Lung (tissue), 12 donors: ENCODE measurements around the gene BAHD1. TPM values are rescaled to one million over a fixed set of nuclear protein-coding genes. Genes with fewer than 3 reads are reported as not detected.
"Not testable (repeated sequence)": the region's sequence is repeated elsewhere in the genome, so short reads cannot be mapped to it uniquely, and the experiment has no call there.

ENCODE experiments used
- ATAC-seq: fragments of 200-7000 bp; cut with Tn5 transposase; one replicate; pipeline ENCODE4 v1.9.1; 2020; ENCODE audit warnings: moderate number of reproducible peaks; ENCODE audit not compliant: insufficient read depth, low FRiP score
- DNase-seq, 3 donors: peaks; one replicate each; pipeline ENCODE4 v3.0.0-alpha.2; 2013 to 2017
- H3K27ac ChIP-seq, 2 donors: one replicate each; pipeline ENCODE4 v1.5.1; 2013; ENCODE audit warnings: mild to moderate bottlenecking in 2 of 2, moderate library complexity in 2 of 2, control low read depth in 1 of 2, inconsistent platforms in 1 of 2, low read depth in 1 of 2, low read length in 1 of 2
- H3K27me3 ChIP-seq, 3 donors: one replicate each; pipeline ENCODE4 v1.5.1; 2013; ENCODE audit warnings: low read length in 2 of 3; ENCODE audit not compliant: control insufficient read depth in 3 of 3, insufficient read depth in 3 of 3
- H3K36me3 ChIP-seq, 4 donors: one replicate each; pipeline ENCODE4 v1.5.1; 2013; ENCODE audit warnings: low read length in 4 of 4, mild to moderate bottlenecking in 1 of 4, moderate library complexity in 1 of 4; ENCODE audit not compliant: control insufficient read depth in 4 of 4, insufficient read depth in 4 of 4
- H3K4me1 ChIP-seq, 5 donors: one replicate each; pipeline ENCODE4 v1.5.1; 2013; ENCODE audit warnings: low read length in 5 of 5, mild to moderate bottlenecking in 2 of 5, moderate library complexity in 1 of 5; ENCODE audit not compliant: control insufficient read depth in 5 of 5, insufficient read depth in 5 of 5
- H3K4me3 ChIP-seq: one replicate; pipeline ENCODE4 v1.5.1; 2013; ENCODE audit warnings: mild to moderate bottlenecking, control low read depth, moderate library complexity
- H3K9ac ChIP-seq, 2 donors: one replicate each; pipeline ENCODE4 v1.5.1; 2013; ENCODE audit warnings: low read length in 2 of 2, control low read depth in 1 of 2; ENCODE audit not compliant: insufficient read depth in 1 of 2
- H3K9me3 ChIP-seq, 4 donors: one replicate each; pipeline ENCODE4 v1.5.1; 2013; ENCODE audit warnings: low read length in 3 of 4, mild to moderate bottlenecking in 1 of 4, moderate library complexity in 1 of 4; ENCODE audit not compliant: control insufficient read depth in 4 of 4, insufficient read depth in 3 of 4
- WGBS, 2 donors: extraction: QIAGEN DNeasy Blood & Tissue Kit; methylation state at CpG; one replicate each; pipeline ENCODE4 v1.1.7; 2013; 5-methylcytosine and 5-hydroxymethylcytosine counted together
- polyA plus RNA-seq, 2 donors: library from polyadenylated mRNA; stranded (reverse); fragments of 200-250 nt; gene quantifications; one replicate each; pipeline ENCODE4 v1.2.1, GENCODE V29; 2013
- total RNA-seq, 2 donors: library from RNA; depleted of rRNA in 1 of 2; stranded (reverse); fragments of >200 nt in 1 of 2; gene quantifications; one replicate each; pipeline ENCODE4 v1.2.1, GENCODE V29; 2014 to 2021
- TF ChIP-seq, protein P1 (sequence below): IDR thresholded peaks from 2 replicates; pipeline ENCODE4 v1.5.1; 2012; ENCODE audit warnings: mild to moderate bottlenecking; ENCODE audit errors: control extremely low read depth, extremely low read depth
- donor health status: control.
- donor health status: control.
- donor health status: Bipolar disorder and iron deficiency.
- donor health status: healthy.
- donor health status: DM: yes; HTN: yes; CAD: no.

The BAHD1 gene
- total and polyA plus RNA-seq, 4 donors, result 11.3 to 28.1 (median 13.7) TPM

DNA sequence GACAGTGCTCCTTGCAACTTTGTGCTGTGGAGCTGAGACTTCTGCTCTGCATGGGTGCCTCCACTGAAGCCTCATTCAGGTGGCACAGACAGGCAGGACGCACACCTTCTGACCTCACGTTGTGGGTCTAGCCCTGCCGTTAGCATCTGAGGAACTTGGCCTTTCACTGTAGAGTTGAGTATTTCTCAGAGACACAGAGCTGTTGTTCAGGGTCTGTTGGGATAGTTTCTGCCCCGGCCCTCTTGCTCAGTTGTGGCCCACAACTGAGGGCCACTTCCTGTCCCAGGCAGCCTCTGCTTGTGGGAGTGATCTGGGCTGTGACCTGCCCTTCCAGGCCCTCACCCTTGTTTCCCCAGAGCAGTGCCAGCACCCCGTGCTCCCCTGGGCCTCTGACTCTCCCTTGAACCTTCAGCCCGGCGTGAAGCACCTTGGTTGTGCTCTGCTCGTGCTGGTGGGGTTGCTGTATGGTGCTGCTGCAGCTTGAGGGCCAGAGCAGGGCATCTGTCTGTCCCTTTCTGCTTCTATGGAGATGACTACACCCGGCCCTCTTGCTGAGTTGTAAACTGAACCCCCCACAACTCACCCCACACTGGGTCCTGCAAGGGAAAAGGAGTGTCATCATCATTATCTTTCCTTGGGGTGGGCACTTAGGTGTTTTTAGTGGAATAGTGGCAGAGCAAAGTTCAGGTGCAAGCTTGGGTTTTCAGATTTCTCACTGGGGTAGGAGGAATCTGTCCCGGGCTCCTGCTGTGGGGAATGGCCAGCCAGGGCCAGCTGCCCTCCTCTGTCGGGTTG is 11.7 kb downstream of the BAHD1 start:
- no peak for ATAC-seq
- peaks cover 0 to 30% (median 10%) of the 10 kb centered on the region in 5 donors for H3K4me1 ChIP-seq
- no peaks in the 10 kb centered on the region for H3K27me3 ChIP-seq
- no peak overlapping the region for H3K4me3 ChIP-seq
- WGBS, 2 donors, result 67 to 73% methylated on average over 10 to 11 of the region's 11 CpGs
- H3K9me3 ChIP-seq, result no peaks in the 10 kb centered on the region
- H3K27ac ChIP-seq, result no peak overlapping the region
- peaks cover 0 to 2% (median 0%) of the 10 kb centered on the region in 4 donors for H3K36me3 ChIP-seq
- DNase-seq, result no peak
- H3K9ac ChIP-seq, result no peak overlapping the region
- TF ChIP-seq, protein P1, sequence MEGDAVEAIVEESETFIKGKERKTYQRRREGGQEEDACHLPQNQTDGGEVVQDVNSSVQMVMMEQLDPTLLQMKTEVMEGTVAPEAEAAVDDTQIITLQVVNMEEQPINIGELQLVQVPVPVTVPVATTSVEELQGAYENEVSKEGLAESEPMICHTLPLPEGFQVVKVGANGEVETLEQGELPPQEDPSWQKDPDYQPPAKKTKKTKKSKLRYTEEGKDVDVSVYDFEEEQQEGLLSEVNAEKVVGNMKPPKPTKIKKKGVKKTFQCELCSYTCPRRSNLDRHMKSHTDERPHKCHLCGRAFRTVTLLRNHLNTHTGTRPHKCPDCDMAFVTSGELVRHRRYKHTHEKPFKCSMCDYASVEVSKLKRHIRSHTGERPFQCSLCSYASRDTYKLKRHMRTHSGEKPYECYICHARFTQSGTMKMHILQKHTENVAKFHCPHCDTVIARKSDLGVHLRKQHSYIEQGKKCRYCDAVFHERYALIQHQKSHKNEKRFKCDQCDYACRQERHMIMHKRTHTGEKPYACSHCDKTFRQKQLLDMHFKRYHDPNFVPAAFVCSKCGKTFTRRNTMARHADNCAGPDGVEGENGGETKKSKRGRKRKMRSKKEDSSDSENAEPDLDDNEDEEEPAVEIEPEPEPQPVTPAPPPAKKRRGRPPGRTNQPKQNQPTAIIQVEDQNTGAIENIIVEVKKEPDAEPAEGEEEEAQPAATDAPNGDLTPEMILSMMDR, result no peak

DNA sequence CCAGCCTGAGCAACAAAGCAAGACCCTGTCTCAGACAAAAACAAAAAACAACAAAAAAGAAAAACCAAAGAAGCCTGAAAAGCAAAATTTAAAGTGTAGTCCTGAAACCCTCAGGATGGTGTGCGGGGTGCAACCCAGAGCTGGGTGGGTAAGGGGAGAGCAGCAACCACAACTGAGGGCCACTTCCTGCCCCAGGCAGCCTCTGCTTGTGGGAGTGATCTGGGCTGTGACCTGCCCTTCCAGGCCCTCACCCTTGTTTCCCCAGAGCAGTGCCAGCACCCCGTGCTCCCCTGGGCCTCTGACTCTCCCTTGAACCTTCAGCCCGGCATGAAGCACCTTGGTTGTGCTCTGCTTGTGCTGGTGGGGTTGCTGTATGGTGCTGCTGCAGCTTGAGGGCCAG is 13.2 kb downstream of the BAHD1 start:
- not testable (repeated sequence) for H3K27ac ChIP-seq, H3K27me3 ChIP-seq, DNase-seq, H3K9me3 ChIP-seq, H3K4me3 ChIP-seq, H3K36me3 ChIP-seq, ATAC-seq, H3K9ac ChIP-seq
- WGBS, 2 donors, result 26 to 58% methylated on average over 3 of the region's 3 CpGs
- H3K4me1 ChIP-seq, result peaks cover 0 to 30% (median 10%) of the 10 kb centered on the region in 5 donors

DNA sequence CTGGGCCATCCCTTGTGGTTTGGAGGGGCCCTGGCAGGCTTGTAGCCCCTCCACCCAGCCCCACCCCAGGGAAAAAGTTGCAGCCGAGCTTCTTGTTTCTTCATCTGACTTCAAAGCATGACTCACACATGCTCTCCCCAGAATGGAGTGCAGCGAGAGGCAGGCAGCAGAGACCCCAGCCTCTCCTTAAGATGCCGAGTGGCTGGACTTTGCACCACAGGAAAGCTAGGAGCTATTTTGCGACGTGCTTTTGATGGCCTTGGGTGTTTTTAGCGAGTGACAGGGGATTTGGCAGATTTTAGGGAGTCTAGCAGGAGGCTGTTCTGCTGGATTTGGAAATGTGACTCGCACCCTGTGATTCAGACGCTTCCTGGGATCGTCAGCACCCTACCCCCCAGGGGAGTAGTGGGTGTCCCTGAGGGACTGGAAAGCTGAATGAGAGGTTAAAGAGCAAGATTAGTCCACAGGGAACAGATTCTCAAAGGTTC is 14.2 kb downstream of the BAHD1 start:
- Histone ChIP-seq H3K27ac (no peak overlapping the region), H3K9ac (no peak overlapping the region), H3K4me3 (no peak overlapping the region), H3K36me3 (peaks cover 0 to 18% (median 2%) of the 10 kb centered on the region in 4 donors), H3K27me3 (no peaks in the 10 kb centered on the region), H3K4me1 (peaks cover 0 to 30% (median 10%) of the 10 kb centered on the region in 5 donors), H3K9me3 (no peaks in the 10 kb centered on the region)
- TF ChIP-seq, protein P1, result no peak
- DNase-seq, result no peak
- WGBS, 2 donors, result 66% methylated on average over 9 of the region's 9 CpGs
- ATAC-seq, result no peak

DNA sequence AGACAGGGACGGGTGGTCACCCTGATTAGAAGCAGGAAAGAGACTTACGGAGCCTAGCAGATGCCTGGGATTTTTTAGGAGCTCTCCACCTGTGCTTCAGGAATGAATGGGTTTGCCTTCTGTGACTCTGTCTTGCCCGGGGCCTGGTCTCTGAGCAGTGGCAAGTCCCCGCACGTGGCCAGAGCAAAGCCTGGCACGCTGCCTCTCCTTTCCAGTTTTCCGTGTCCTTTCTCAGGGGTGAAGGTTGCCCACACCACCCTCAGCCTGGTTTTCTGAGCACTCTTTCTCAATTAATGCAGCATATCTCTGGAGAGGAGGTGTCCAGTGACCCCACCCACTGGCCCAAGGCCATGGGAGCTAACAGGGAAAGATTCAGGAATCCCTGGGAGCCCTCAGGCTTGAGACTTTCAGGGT is 15.6 kb downstream of the BAHD1 start:
- WGBS, 2 donors, result 51 to 82% methylated on average over 7 of the region's 7 CpGs
- peaks cover 0 to 21% (median 2%) of the 10 kb centered on the region in 4 donors for H3K36me3 ChIP-seq
- no peak for ATAC-seq
- peaks cover 0 to 28% (median 10%) of the 10 kb centered on the region in 5 donors for H3K4me1 ChIP-seq
- no peaks in the 10 kb centered on the region for H3K9me3 ChIP-seq
- no peaks in the 10 kb centered on the region for H3K27me3 ChIP-seq
- no peak overlapping the region for H3K27ac ChIP-seq
- DNase-seq, result no peak
- no peak overlapping the region for H3K9ac ChIP-seq
- TF ChIP-seq, protein P1, result no peak
- no peak overlapping the region for H3K4me3 ChIP-seq
